ENCODE measurements around the gene SMIM32.

DNA sequence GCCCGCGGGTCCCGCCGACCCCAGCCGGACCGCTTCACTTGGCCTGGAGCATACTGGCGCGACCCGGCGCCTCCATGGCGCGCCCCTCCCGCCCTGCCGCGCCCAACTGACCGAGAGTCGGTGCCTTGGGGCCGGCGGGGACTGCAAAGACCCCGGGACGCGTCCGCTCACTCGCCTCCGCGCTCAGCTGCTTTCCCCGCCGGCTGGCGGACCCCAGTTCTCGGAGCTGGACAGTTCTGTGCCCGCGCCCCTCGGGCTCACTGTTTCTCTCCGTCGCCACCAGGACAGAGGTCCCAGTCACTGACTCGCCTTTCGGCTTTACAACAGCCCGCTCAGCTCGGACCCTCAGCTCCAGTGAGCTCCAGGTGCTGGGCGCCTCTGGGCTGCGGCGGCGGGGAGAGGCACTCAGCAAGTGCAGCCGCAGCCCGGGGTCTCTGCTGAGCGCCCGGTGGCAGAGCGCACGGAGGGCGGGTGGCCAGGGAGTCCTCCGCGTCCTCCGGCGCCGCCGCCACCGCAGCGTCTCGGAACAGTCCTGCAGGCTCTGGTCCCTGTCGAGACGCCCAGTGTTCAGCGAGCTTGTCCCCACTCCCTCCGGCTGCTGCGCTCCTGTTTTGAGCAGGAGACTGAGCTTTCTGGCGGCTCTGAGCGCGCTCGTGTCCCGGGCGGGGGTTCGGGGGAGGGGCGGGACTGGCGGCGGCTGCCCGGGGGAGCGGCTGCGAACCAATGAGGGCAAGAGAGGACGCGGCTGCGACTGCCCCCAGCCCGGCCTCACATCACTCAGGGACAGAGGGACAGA is at the start of gene SMIM32:
- TF ChIP-seq, protein P1, sequence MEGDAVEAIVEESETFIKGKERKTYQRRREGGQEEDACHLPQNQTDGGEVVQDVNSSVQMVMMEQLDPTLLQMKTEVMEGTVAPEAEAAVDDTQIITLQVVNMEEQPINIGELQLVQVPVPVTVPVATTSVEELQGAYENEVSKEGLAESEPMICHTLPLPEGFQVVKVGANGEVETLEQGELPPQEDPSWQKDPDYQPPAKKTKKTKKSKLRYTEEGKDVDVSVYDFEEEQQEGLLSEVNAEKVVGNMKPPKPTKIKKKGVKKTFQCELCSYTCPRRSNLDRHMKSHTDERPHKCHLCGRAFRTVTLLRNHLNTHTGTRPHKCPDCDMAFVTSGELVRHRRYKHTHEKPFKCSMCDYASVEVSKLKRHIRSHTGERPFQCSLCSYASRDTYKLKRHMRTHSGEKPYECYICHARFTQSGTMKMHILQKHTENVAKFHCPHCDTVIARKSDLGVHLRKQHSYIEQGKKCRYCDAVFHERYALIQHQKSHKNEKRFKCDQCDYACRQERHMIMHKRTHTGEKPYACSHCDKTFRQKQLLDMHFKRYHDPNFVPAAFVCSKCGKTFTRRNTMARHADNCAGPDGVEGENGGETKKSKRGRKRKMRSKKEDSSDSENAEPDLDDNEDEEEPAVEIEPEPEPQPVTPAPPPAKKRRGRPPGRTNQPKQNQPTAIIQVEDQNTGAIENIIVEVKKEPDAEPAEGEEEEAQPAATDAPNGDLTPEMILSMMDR (IDR thresholded peaks at IDR 0.05; ENCODE audit: low read depth, low read length, missing input control): no peak
- TF ChIP-seq EGR1 (IDR thresholded peaks at IDR 0.05; ENCODE audit: low read depth in 2 of 2): no peak
- TF ChIP-seq, protein P2, sequence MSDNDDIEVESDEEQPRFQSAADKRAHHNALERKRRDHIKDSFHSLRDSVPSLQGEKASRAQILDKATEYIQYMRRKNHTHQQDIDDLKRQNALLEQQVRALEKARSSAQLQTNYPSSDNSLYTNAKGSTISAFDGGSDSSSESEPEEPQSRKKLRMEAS (IDR thresholded peaks at IDR 0.05): no peak
- TF ChIP-seq RAD21 (IDR thresholded peaks at IDR 0.05): no peak
- TF ChIP-seq, protein P3, sequence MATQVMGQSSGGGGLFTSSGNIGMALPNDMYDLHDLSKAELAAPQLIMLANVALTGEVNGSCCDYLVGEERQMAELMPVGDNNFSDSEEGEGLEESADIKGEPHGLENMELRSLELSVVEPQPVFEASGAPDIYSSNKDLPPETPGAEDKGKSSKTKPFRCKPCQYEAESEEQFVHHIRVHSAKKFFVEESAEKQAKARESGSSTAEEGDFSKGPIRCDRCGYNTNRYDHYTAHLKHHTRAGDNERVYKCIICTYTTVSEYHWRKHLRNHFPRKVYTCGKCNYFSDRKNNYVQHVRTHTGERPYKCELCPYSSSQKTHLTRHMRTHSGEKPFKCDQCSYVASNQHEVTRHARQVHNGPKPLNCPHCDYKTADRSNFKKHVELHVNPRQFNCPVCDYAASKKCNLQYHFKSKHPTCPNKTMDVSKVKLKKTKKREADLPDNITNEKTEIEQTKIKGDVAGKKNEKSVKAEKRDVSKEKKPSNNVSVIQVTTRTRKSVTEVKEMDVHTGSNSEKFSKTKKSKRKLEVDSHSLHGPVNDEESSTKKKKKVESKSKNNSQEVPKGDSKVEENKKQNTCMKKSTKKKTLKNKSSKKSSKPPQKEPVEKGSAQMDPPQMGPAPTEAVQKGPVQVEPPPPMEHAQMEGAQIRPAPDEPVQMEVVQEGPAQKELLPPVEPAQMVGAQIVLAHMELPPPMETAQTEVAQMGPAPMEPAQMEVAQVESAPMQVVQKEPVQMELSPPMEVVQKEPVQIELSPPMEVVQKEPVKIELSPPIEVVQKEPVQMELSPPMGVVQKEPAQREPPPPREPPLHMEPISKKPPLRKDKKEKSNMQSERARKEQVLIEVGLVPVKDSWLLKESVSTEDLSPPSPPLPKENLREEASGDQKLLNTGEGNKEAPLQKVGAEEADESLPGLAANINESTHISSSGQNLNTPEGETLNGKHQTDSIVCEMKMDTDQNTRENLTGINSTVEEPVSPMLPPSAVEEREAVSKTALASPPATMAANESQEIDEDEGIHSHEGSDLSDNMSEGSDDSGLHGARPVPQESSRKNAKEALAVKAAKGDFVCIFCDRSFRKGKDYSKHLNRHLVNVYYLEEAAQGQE (IDR thresholded peaks at IDR 0.05): no peak
- TF ChIP-seq, protein P4, sequence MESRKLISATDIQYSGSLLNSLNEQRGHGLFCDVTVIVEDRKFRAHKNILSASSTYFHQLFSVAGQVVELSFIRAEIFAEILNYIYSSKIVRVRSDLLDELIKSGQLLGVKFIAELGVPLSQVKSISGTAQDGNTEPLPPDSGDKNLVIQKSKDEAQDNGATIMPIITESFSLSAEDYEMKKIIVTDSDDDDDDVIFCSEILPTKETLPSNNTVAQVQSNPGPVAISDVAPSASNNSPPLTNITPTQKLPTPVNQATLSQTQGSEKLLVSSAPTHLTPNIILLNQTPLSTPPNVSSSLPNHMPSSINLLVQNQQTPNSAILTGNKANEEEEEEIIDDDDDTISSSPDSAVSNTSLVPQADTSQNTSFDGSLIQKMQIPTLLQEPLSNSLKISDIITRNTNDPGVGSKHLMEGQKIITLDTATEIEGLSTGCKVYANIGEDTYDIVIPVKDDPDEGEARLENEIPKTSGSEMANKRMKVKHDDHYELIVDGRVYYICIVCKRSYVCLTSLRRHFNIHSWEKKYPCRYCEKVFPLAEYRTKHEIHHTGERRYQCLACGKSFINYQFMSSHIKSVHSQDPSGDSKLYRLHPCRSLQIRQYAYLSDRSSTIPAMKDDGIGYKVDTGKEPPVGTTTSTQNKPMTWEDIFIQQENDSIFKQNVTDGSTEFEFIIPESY (IDR thresholded peaks at IDR 0.05): no peak
- TF ChIP-seq YY1 (IDR thresholded peaks at IDR 0.05): no peak
- no peak for TF ChIP-seq JUND (IDR thresholded peaks at IDR 0.05)
- no peak for TF ChIP-seq SP1 (IDR thresholded peaks at IDR 0.05)
- no peak for TF ChIP-seq FOXA1 (IDR thresholded peaks at IDR 0.05)
